NCI-H69 (cell line): ENCODE measurements around the gene ABHD6.
"Not testable (repeated sequence)": the region's sequence is repeated elsewhere in the genome, so short reads cannot be mapped to it uniquely, and the experiment has no call there.

Experiments
- DNase-seq: peaks from one replicate; lab custom pipeline; 2025; lab: John Stamatoyannopoulos, UW

ABHD6 gene

DNA sequence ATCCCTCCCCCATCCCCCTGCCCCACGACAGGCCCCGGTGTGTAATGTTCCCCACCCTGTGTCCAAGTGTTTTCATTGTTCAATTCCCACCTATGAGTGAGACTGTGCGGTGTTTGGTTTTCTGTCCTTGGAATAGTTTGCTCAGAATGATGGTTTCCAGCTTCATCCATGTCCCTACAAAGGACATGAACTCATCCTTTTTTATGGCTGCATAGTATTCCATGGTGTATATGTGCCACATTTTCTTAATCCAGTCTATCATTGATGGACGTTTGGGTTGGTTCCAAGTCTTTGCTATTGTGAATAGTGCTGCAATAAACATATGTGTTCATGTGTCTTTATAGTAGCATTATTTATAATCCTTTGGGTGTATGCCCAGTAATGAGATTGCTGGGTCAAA lies 5.3 kb downstream of the ABHD6 start:
- not testable (repeated sequence) for DNase-seq

DNA sequence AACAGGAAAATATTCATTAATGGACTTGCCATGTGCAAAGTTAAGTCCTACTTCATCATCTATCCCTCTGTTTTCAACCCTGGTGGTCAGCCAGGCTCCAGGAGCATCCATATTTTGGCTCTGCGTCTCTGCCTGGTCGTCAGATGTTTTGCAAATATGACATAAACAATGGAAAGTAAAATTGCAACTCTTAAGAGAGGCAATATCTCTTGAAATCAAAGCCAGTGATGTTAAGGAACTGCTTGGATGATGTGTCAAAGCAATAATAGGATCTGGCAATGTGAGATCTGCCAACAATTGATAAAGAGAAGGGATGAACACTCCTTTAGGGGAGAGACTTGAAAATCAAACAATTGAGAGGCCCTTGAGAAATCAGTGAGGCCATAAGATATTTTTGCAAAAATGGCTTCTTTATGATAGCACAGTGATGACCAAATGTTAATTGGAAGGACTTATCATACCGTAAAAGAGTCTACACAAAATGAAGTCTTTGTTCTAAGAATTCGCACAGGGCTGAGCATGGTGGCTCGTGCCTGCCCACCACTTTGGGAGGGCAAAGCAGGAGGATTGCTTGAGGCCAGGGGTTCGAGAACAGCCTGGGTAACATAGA lies 6.5 kb downstream of the ABHD6 start:
- no peak for DNase-seq

DNA sequence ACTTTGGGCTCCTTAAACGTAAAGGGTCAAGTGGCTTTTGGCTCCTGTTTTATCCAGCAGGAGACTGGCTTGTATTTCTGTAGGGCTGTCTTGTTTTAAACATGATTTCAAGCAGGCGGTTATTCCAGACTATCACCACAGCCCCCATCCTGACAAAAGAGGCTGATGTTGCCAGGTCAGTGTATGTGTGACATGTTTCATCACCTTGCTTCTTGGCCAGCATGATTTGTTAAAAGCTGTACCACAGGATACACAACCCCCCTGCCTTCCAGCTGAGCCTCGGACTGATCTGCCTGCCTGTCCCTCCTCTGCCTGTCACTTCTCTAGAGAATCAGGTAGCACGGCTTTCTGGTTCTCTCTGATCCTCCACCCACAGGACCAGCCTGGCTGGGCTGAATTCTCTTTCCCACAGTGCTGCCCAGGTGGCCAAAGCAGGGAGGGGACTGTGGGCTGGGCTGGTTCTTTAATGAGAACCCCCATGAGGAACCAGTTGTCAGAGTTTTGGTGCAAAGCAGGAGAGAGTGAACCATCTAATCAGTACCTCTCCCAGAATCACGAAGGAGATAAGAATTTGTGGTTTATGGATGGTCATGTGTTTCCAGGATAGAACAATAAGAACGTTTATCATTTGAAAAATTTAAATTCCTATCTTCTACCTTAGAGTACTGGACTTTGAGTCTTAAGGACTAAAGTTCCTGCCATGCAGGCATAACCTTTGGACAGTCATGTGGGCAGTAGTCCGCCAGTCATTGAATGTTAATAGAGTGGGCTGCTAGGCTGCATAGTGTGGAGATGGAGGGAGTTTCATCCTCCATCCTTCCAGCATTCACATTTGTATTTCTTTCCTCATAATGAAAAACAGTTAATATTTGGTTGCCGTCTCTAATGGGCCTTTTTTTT lies 8.8 kb downstream of the ABHD6 start:
- DNase-seq = no peak

DNA sequence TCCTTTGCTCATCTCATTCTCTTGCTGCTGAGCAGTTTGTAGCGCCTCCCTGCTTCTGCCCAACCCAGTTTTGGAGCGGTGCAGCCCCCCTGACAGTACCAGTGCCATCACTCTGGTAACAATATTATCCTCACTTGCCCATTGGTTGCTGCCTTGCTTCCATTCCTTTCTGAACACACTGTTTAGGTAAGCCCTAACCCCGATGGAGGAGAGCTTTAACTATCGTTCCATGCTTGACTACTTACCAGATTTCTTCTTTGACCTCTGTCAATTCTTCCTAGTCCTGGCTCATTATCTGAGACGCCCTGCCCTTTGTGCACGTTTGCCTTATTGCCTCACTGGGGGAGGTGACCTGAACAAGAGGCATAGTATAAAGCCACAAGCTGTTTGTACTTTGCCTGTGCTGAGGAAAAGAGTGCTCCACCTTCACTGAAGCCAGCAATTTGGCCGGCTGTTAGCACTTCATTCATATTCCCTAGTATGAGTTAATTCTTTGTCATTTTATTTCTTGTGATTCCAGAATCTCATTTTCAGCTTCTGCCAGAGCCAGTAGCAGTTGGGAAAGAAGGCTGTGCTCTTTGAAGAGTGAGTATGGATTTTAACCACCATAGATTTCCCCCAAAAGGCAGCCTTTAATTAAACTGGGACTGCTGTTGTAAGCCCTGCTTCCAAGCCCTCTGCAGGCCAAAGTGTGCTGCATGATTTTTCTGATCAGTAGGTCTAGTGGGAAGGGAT lies 11.9 kb downstream of the ABHD6 start:
- peak; percentile 52 for DNase-seq

DNA sequence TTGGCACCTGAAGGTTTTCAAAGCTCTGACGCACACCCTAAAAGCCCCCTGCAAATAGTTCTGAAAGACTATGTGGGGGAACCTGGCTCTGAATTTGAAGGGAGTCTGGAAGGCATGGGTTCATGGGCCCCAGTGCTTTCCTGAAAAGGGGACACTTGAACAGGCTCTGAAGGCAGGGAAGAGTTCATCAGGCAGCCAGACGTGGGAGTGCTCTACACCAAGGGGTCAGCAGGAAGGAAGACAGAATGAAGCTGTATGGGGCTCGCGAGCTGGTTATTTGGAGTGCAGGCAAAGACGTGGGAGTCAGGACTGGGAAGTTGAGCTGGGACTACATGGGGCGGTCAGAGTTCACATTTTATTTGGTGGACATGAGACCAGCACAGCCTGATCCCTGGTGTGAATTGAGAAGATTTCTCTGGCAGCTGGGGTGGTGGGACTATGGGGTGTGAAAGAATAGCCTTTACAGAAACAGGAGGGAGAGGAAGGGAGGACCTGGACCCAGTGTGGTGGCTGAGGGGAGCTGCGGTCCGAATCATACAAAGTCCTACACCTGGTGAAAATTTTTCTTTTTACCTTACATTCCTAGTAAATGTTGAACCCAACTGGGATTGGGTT lies 12.6 kb downstream of the ABHD6 start:
- no peak for DNase-seq

DNA sequence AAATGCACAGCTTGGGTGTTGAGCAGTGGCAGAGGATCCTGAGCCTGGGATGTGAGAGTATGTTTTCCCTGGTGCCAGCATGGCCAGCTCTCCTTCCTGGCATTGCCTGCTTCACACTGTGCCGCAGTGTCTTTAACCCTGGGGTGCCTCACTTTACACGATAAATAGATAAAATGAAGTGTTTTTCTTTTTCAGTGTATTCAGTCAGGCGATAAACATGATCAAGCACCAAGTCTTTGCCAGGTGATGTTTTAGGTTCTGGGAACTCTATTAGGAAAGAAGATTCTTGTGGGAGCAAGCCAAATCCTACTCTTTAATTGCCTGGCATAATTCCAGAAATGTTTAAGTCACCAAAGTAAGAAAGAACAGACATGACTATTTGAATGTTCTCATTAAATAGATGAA lies 14.0 kb downstream of the ABHD6 start:
- DNase-seq = peak; percentile 54

DNA sequence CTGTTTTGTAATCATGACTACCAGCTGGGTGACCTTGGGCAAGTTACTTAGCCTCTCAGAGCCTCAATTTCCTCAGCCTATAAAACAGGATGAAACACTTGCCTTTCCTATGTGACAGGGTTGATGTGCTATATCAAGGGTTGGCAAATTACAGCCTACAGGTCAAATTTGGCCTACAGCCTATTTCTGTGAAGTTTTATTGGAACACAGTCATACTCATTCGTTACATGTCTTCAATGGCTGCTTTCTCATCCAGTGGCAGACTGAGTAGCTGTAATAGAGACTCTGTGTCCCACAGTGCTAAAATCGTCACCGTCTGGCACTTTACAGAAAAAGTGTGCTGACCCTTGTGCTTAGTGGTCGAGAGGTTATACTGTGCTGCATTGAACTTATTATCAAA lies 16.6 kb downstream of the ABHD6 start:
- DNase-seq = peak; percentile 7

DNA sequence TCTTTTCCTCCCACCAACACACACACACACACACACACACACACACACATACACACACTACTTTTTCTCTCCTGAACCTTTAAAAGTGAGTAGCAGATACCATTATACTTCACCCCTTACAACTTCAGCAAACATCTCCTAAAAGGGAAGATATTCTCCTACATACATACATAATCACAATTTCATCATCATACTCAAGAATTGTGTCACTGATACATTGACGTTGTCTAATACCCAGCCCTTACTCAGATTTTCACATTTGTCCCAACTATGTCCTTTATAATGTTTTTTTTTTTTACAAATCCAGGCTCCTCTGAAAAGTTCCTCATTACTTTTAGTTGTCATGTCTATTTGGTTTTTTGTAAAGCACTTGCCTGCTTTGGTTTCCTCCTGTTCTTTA lies 18.5 kb downstream of the ABHD6 start:
- DNase-seq = no peak

DNA sequence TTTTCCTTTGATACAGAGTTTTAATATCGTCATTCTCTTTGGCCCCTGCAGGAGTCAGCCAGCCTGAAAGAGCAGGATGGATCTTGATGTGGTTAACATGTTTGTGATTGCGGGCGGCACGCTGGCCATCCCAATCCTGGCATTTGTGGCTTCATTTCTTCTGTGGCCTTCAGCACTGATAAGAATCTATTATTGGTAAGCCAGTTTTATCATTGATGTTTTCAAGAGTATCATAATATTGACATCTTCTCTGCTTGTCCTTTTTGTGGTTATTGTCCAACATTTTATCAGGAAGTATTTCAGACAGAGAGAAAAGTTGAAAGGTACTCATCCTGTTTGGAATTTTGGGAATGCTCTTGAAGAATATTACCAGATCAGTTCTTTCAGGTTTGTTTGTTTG lies 18.9 kb downstream of the ABHD6 start:
- DNase-seq = no peak

DNA sequence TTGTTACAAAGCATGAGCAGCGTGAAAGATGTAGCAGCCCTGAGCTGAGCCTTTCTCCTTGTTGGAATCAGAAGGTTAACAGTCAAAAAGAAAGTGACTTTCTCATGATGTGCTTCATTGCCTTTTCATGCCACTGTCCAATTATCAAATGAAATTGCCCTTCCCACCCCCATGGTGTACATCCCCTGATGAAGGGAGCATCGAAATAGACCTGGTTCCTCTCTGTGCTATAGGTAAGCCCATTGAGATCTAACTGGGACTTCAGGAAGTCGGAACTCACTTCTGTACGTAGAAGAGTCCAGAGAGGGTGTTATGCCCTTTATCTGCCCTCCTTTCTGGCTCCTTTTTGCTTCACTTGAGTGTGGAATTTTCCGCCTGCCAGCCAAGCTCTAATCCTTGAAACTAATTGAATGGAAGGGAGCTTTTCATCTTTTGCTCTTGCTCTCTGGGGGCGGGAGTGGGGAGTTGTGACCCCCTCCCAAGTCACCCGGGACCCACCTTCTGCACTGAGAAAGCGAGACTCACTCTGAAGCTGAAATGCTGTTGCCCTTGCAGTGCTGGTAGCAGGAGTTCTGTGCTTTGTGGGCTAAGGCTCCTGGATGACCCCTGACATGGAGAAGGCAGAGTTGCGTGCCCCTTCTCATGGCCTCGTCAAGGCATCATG lies 20.9 kb downstream of the ABHD6 start:
- DNase-seq = no peak

DNA sequence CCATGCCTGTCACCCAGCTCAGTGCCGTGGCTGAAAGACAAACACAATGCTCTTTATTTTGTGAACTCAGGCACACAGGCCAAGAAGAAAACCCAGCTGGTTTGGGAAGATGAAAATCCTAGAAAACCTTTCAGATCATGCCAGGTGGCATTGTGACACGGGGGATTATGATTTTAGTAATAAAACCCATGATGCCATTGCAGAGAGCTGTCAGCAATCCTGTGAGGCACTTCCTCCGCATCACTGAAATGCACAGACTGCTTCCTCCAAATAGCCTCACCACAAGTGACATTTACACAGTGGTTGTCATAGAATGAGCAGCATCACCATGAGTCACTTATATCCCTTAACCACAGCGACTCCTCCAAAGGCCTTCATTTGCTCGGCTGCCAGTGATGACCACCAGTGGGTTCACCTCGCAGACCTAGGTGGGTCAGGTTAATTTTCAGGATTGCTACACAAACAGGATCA lies 22.7 kb downstream of the ABHD6 start:
- peak; percentile 23 for DNase-seq

DNA sequence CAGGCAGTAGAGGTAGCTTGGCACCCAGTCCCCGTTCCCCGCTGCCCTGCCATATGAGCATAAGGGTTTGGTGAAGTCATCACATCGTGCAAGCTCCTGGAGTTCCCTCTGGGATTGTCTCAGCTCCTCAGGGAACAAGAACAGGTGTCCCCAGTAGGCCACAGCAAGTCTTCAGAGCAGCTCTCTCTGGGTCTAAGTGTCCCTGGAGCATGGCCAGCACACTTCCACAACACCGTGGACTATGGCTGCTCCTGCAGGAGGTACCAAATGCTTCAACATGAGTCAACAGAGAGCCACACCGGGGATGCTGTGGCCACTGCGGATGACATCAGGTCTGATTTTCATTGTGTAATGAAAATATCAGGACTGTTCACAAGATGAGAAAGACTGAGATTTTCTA lies 23.1 kb downstream of the ABHD6 start:
- peak; percentile 12 for DNase-seq

DNA sequence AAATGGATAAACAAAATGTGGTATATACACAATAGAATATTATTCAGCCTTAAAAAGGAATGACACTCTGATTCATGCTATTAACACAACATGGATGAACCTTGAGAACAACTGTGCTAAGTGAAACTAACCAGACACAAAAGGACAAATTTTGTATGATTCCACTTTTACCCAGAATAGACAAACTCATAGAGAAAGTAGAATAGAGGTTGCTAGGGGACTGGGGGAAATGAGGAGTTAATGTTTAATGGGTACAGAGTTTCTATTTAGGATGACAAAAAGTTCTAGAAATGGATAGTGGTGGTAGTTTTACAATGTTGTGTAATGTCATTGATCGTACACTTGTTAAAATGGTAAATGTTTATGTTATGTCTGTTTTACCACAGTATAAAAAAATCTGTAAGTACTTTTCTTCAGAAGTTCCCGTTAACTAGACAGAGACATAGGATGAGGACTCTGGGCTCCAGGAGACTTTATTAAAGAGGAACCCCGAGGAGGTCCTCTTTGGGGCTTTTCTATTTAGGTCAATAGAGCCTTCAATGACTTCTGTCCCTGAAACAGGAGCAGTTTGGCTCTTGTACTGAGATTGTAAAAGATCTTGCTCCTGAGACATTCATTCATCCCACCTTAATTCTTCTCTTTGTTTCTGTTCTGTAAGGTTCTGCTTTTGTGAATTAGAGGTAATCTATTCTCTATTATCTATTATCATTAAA lies 24.5 kb downstream of the ABHD6 start:
- no peak for DNase-seq

DNA sequence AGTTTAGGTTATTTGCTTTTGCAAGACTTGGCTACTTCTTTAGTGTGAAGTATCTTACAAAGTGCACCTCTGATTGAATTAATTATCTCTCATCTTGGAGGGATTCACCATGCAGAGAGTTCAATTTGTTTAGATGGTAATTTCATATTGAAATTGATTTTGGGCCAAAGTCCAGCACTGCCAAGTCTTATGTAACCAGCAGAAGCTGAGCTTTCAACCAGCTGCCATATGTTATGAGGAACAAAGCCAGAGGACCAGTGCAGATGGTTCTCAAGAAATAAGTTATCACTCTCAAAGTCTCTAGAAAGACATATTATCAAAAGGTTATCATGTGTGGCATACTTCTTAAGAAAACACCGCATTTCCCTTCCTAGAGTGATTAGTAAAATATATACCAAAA lies 29.0 kb downstream of the ABHD6 start:
- DNase-seq = peak; percentile 11

DNA sequence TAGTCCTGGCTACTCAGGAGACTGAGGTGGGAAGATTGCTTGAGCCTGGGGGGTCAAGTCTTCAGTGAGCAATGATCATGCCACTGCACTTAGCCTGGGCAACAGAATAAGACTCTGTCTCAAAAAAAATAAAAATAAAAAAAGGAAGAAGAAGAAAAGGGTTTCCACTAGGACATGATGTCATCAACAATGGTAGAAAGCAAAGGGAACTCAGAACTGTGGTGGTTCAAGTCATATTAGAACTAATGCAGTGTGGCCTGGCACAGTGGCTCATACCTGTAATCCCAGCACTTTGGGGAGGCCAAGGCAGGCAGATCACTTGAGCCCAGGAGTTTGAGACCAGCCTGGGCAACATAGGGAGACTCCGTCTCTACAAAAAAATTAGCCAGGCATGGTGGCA lies 30.0 kb downstream of the ABHD6 start:
- not testable (repeated sequence) for DNase-seq

DNA sequence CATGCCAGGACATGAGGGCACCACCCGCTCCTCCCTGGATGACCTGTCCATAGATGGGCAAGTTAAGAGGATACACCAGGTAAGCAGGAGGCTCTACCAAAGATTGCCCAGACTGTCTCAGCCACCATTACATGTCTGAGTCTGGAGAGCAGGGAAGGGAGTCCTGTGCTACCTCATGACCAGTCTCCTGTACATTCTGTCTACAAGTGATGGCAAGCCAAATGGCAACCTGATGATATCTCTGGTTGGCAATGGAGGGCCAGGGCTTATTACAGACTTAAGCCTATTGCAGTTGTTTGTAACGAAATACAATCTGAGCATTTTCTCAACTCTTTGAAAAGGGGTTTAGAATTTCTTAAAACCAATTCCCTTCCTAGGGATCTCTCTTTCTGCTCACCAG lies 31.8 kb downstream of the ABHD6 start:
- DNase-seq = no peak

DNA sequence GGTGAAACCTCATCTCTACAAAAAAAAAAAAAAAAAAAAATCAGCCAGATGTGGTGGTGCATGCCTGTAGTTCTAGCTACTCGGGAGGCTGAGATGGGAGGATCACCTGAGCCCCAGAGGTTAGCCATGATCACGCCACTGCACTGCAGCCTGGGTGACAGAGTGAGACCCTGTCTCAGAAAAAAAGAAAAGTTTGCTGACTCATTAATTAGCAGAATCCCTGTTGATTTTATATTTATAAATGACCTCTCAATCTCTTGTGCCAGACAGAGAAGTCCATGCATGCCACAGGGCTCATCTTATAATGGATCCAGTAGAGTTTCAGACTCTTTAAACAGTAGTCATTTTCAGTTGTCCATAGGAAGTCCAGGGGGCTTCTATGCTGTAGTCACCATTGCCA lies 32.9 kb downstream of the ABHD6 start:
- DNase-seq = no peak

DNA sequence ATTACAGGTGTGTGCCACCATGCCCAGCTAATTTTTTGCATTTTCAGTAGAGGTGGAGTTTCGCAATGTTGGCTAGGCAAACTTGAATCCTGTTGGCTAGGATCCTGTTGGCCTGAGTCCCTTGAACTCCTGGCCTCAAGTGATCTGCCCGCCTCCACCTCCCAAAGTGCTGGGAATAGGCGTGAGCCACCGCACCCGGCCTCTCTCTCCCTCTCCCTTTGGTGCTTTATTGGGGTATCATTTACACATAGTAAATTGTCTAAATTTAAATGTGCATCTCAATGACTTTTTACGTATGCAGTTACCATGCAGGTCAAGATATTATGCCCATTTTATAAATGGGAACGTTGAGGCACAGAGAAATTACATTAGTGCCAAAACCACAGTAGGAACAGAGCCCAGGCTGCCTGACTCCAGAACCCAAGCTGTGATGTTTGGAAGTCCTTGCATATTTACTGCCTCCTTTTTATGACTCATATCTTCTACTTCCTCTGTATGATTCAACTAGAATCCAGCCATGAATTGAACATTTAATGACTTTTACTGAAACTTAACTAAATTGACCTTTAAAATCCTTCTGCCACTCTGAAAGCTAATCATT lies 34.4 kb downstream of the ABHD6 start:
- DNase-seq = no peak

DNA sequence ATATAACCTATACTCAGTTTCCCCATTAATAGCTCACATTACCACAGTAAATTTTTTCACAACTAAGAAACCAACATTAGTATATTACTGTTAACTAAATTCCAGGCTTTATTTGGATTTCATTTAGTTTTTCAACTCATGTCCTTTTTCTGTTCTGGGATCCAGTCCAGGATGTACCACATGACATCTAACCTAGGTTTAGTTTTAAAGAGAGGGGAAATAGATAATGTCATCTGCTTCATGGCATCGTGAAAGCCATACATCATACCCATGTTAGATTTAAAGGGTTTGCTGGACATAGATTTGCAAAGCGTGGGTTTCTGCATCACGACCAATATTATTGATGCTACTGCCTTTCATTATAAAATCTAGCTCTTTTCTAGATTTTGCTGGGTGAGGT lies 35.3 kb downstream of the ABHD6 start:
- no peak for DNase-seq

DNA sequence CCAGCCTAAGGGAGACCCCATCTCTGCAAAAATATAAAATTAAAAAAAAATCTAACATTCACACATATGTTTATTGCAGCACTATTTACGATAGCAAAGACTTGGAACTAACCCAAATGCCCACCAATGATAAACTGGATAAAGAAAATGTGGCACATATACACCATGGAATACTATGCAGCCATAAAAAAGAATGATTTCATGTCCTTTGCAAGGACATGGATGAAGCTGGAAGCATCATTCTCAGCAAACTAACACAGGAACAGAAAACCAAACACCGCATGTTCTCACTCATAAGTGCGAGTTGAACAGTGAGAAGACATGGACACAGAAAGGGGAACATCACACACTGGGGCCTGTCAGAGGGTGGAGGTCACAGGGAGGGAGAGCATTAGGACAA lies 35.8 kb downstream of the ABHD6 start:
- not testable (repeated sequence) for DNase-seq
